GM23248 (cell line): ENCODE data around the gene RCAN1.

ENCODE experiments used
- EZH2 ChIP-seq: fragments of 200-600 bp; sonication (generic); IDR thresholded peaks from 2 replicates; pipeline ENCODE4 v1.6.1; 2018; ENCODE audit warnings: antibody characterized with exemption, mild to moderate bottlenecking; ENCODE audit not compliant: insufficient read depth, poor library complexity, severe bottlenecking
- EZH2phosphoT487 ChIP-seq: fragments of 200-600 bp; sonication (generic); IDR thresholded peaks from 2 replicates; pipeline ENCODE4 v1.6.1; 2018; ENCODE audit warnings: antibody characterized with exemption, moderate library complexity, mild to moderate bottlenecking, low read depth; ENCODE audit not compliant: insufficient read depth

DNA sequence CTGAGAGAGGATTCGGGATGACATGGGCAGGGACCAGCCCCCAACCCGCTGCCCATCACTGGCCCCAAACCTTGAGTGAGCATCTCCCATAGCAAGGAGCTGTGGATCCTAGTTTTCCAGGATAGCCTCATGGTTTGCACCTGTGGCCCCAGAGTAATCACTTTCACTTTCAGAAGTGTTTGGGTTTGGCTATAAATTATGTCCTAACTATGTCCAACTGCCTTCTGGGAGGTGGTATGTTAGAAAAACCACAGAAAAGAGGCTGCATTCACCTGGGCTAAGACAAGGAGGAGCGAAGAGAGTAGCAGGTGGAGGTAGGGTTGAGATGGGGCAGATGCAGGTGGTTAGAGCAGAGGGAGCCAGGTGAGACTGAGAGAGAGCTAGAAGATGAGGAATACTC is 34.5 kb upstream of the RCAN1 start:
- TF ChIP-seq EZH2phosphoT487 = no peak
- no peak for TF ChIP-seq EZH2
